ENCODE results near the gene CFAP77.

DNA sequence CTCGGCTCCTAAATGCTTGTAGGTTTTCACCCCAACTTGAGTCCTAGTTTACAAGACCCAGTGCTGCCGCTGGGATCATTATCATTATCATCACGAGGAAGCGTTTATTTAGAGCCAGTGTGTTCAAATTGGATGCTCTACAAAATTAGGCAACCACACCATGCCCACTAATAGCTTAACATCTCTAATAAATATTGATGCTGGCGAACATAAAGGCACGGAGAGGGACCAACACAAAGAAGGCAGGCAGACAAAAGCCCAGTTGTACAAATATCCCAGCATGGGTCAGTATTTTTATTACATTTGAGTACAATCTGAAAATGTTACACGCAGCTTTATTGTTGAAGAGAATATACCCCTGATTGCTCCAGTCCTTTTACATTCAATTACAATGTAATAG is 4.7 kb downstream of the CFAP77 start:
- TF ChIP-seq CTCF (conservative IDR thresholded peaks at IDR 0.05 in 1 of 2, IDR thresholded peaks at IDR 0.05 in 1 of 2; ENCODE audit: extremely low read depth in 1 of 2, insufficient read depth in 1 of 2, low read depth in 1 of 2, low read length in 2 of 2), result no peak
- no peak for TF ChIP-seq EZH2 (IDR thresholded peaks at IDR 0.05; ENCODE audit: borderline replicate concordance, low read length)
